ENCODE results near the gene GADD45GIP1. TPM values are rescaled to one million over a fixed set of nuclear protein-coding genes. Genes with fewer than 3 reads are reported as not detected.

The GADD45GIP1 gene
- total RNA-seq, 1 donor from 2014 or later = 33.7 TPM

GRCh38 chr19:12948612-12949362 is 8.2 kb downstream of the GADD45GIP1 start:
- intact Hi-C loops (cut with DNase I) = no loop called here
- ATAC-seq (no peak), DNase-seq (ENCODE audit: missing footprints) (peak; percentile 46)

GRCh38 chr19:12947702-12948611 is 9.1 kb downstream of the GADD45GIP1 start:
- intact Hi-C loops (cut with DNase I) = no loop called here
- no peak for ATAC-seq

DNA sequence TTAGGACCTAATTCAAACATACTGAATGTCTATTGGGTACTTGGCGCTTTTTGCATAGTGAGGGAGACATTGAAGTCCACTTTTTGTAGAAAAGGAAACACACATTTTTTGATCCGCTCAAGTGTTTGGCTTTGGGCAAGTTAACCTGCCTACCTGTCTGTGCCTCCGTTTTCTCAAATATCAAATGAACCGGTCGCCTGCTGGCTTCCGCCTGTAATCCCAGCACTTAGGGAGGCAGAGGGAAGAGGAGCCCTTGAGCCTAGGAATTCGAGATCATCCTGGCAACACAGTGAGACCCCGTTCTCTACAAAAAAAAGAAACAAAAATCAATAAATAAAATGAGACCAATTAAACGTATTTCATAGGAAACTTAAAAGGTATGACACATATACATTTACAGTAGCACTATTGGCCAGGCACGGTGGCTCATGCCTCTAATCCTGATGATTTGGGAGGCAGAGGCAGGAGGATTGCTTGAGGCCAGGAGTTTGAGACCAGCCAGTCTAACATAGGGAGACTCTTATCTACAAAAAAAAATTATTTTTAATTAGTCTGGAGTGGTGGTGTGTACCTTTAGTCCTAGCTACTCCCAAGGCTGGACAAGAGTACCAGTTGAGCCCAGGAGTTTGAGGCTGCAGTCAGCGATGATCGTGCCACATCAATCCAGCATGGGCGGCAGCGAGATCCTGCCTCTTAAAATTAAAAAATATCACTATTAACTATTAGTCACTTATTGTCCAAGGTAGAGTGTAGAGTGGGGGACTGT is 10.1 kb downstream of the GADD45GIP1 start:
- ATAC-seq (no peak), DNase-seq (ENCODE audit: missing footprints) (no peak)
- intact Hi-C loops (cut with DNase I) = no loop called here

More at GRCh38 chr19:12947702-12948611, 9.1 kb downstream of the GADD45GIP1 start:
- peak; percentile 58 for DNase-seq (ENCODE audit: missing footprints)

- DNase-seq (ENCODE audit: missing footprints) (peak; percentile 83), ATAC-seq (peak; percentile 79)
- intact Hi-C loops (cut with DNase I) = no loop called here
Measured at GRCh38 chr19:12946092-12946721, 10.8 kb downstream of the GADD45GIP1 start.

- intact Hi-C loops (cut with DNase I) = no loop called here
- peak; percentile 100 for DNase-seq (ENCODE audit: missing footprints)
- ATAC-seq = peak; percentile 94
Measured at GRCh38 chr19:12945479-12946091, 11.4 kb downstream of the GADD45GIP1 start, which contains the start of gene RAD23A. TSS of gene RAD23A (plus strand) at chr19:12945862. CDS start at chr19:12945949, 87 bp downstream.

DNA sequence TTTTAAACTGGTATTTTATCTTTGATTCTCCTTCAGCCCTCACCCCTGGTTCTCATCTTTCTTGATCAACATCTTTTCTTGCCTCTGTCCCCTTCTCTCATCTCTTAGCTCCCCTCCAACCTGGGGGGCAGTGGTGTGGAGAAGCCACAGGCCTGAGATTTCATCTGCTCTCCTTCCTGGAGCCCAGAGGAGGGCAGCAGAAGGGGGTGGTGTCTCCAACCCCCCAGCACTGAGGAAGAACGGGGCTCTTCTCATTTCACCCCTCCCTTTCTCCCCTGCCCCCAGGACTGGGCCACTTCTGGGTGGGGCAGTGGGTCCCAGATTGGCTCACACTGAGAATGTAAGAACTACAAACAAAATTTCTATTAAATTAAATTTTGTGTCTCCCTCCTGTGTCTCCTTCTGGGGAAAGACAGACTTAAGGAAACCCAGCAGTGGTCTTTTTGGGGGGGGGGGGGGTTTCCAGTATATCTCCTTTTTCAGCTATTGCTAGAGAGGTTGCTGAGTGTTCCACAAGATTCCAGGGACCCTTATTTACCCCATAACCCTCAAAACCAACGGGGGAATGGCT is 12.8 kb downstream of the GADD45GIP1 start:
- intact Hi-C loops (cut with DNase I) = no loop called here
- ATAC-seq (no peak), DNase-seq (ENCODE audit: missing footprints) (no peak)

GRCh38 chr19:12943437-12944044 is 13.5 kb downstream of the GADD45GIP1 start:
- intact Hi-C loops (cut with DNase I) = no loop called here
- ATAC-seq = no peak
- DNase-seq (ENCODE audit: missing footprints) = no peak

DNA sequence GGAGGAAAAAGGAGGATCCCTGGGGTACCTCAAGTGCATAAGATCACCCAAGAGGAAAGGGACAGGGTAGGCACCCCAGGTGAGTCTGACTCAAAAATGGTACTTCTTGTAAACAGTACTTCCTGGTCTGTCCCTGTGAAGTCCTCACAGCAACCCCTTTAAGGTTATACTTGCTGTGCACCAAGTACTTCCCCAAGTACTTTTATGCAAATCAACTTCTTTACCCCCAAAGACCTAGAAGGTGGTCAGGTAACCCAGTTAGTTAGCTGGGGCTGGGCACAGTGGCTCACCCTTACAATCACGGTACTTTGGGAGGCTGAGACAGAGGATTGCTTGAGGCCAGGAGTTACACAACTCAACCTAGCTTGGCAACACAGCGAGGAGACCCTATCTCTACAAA is 16.1 kb downstream of the GADD45GIP1 start:
- ATAC-seq (no peak), DNase-seq (ENCODE audit: missing footprints) (no peak)
- intact Hi-C loops (cut with DNase I) = no loop called here

GRCh38 chr19:12939975-12940423 is 17.0 kb downstream of the GADD45GIP1 start:
- DNase-seq (ENCODE audit: missing footprints) (peak; percentile 53), ATAC-seq (no peak)
- intact Hi-C loops (cut with DNase I) = no loop called here

GRCh38 chr19:12938779-12939601 is 18.0 kb downstream of the GADD45GIP1 start:
- peak; percentile 2 for ATAC-seq
- DNase-seq (ENCODE audit: missing footprints) = peak; percentile 59
- intact Hi-C loops (cut with DNase I) = no loop called here

- DNase-seq (ENCODE audit: missing footprints) (peak; percentile 100), ATAC-seq (peak; percentile 96)
- intact Hi-C loops (cut with DNase I) = no loop called here
Measured at GRCh38 chr19:12937927-12938778, 18.9 kb downstream of the GADD45GIP1 start, which contains the start of gene CALR. TSS of gene CALR (plus strand) at chr19:12938609. CDS start at chr19:12938680, 71 bp downstream.

DNA sequence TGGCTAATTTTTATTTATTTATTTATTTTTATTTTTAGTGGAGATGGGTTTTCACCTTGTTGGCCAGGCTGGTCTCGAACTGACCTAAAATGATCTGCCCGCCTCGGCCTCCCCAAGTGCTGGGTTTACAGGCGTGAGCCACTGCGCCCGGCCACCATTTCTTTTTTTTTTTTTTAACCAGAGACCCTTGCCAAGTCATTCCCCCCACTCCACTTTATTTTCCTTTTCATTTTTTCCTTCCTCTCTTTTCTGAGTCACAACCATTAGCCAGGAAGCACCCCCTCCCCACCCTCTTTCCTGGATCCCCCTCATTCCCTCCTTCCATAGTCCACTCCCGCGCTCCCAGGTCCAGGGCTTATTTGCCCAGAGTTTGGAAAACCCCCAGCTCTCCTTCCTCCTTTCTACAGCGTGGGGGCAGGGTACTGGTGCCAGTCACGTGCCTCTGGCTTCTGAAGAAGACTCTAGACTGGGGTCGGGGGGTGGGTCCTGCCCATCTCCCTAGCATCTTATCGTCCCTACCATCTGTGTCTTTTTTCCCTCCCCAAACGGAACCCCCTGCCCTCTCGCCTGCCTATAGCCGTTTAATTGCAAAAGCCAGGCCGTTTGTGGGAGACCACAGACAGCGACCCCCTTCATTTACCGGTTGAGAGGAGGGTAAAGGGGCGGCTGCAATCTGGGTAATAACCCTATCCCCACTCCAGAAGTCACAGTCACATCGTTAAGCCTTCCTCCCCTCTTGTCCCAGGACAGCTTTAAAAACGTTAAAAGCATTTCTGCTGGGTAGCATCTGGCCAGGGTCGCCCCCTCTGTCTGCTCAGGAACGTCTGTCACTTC is 19.7 kb downstream of the GADD45GIP1 start:
- intact Hi-C loops (cut with DNase I) = no loop called here
- no peak for ATAC-seq

DNA sequence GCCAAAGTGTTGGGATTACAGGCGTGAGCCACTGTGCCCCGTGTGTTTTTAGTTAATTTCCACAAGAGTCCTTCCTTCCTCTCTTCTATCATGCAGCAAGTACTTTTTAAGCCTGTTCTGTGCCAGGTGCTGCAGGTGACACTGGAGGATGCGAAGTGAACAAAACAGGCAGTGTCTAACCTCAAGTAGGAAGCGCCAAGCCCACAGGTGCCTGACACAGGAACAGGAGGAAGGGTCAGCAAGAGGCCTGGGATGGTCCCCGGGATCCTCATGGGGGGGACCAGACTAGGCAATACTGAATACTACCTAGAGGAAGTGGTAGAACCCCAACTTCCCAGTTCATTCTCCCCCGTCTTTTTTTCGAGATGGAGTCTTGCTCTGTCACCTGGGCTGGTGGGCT is 20.4 kb downstream of the GADD45GIP1 start:
- ATAC-seq = no peak
- no peak for DNase-seq (ENCODE audit: missing footprints)
- intact Hi-C loops (cut with DNase I) = no loop called here

More for the DNA sequence above, 19.7 kb downstream of the GADD45GIP1 start:
- peak; percentile 65 for DNase-seq (ENCODE audit: missing footprints)

DNA sequence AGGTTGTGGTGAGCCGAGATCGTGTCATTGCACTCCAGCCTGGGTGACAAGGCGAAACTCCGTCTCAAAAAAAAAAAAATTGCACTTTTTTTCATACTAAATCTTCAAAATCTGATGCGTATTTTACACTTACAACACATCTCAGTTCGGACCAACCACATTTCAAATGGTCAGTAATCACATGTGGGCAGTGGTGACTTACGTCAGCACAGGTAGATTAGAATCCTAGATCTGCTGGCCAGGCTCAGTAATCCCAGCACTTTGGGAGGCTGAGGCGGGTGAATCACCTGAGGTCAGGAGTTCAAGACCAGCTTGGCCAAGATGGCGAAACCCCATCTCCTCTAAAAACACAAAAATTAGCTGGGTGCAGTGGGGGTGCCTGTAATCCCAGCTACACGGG is 22.0 kb downstream of the GADD45GIP1 start:
- ATAC-seq (no peak), DNase-seq (ENCODE audit: missing footprints) (no peak)
- intact Hi-C loops (cut with DNase I) = no loop called here

Data from Right ventricle myocardium inferior (tissue), 1 donor.